Measurements from ENCODE around the gene TUBA8.

TUBA8 gene

GRCh38 chr22:18078329-18079041 is 32.1 kb upstream of the TUBA8 start:
- no peak for TF ChIP-seq CTCF (IDR thresholded peaks at IDR 0.05; ENCODE audit: low read length, missing control alignments)
- peak overlapping the region; percentile 85 for H3K4me3 ChIP-seq (replicated peaks; ENCODE audit: low read depth, low read length)
- DNase-seq (ENCODE audit: low read depth) = no peak

GRCh38 chr22:18079706-18080233 is 30.8 kb upstream of the TUBA8 start:
- DNase-seq (ENCODE audit: low read depth) = no peak
- TF ChIP-seq CTCF (IDR thresholded peaks at IDR 0.05; ENCODE audit: low read length, missing control alignments) = no peak
- H3K4me3 ChIP-seq (replicated peaks; ENCODE audit: low read depth, low read length) = no peak overlapping the region

- DNase-seq (ENCODE audit: low read depth) = no peak
- no peak overlapping the region for H3K4me3 ChIP-seq (replicated peaks; ENCODE audit: low read depth, low read length)
- no peak for TF ChIP-seq CTCF (IDR thresholded peaks at IDR 0.05; ENCODE audit: low read length, missing control alignments)
These were observed 29.2 kb upstream of the TUBA8 start for GRCh38 chr22:18081416-18081815.

GRCh38 chr22:18082467-18082866 is 28.1 kb upstream of the TUBA8 start:
- H3K4me3 ChIP-seq (replicated peaks; ENCODE audit: low read depth, low read length) = no peak overlapping the region
- no peak for DNase-seq (ENCODE audit: low read depth)
- TF ChIP-seq CTCF (IDR thresholded peaks at IDR 0.05; ENCODE audit: low read length, missing control alignments) = no peak

DNA sequence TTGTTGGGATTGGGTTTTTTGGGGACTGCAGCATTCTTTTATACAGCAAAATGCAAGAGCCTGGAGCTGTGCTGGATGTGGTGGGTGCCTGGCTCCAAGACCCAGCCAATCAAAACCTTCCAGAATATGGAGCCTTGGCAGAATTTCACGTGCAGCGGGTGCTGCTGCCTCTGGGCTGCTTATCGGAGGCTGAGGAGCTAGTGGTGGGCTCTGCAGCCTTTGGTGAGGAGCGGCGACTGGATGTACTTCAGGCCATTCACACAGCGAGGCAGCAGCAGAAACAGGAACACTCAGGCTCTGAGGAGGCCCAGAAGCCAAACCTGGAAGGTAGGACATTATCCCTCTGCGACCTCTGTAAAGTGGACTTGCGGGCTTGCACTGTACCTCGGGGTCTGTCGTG is 27.2 kb upstream of the TUBA8 start:
- no peak for DNase-seq (ENCODE audit: low read depth)
- no peak overlapping the region for H3K4me3 ChIP-seq (replicated peaks; ENCODE audit: low read depth, low read length)
- no peak for TF ChIP-seq CTCF (IDR thresholded peaks at IDR 0.05; ENCODE audit: low read length, missing control alignments)

GRCh38 chr22:18085188-18085587 is 25.4 kb upstream of the TUBA8 start:
- no peak overlapping the region for H3K4me3 ChIP-seq (replicated peaks; ENCODE audit: low read depth, low read length)
- TF ChIP-seq CTCF (IDR thresholded peaks at IDR 0.05; ENCODE audit: low read length, missing control alignments) = no peak
- DNase-seq (ENCODE audit: low read depth) = no peak

DNA sequence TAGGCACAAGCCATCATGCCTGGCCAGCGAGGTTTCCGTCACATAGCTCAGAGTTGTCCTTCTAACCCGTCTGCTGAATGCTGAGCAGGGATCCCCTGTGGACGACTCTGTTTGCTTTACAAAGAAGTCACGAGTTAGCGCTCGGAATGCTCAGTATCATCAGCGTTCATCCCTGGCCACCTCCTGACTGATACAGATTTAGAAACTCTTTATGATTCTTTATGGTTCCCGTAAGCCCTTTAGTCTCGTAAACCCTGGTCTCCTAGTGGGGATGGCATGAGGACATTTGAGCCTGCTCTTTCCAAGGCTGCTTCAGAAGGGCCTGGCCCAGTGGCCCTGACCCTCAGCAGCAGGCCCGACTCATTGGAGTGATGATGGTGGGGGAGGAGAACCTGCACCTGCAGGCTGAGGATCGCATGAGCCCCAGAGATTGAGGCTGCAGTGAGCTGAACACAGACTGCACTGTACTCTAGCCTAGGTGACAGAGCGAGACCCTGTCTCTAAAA is 23.2 kb upstream of the TUBA8 start:
- H3K4me3 ChIP-seq (replicated peaks; ENCODE audit: low read depth, low read length) = no peak overlapping the region
- DNase-seq (ENCODE audit: low read depth) = no peak
- no peak for TF ChIP-seq CTCF (IDR thresholded peaks at IDR 0.05; ENCODE audit: low read length, missing control alignments)
